ENCODE data around the gene KRTAP5-10. TPM values are rescaled to one million over a fixed set of nuclear protein-coding genes. Genes with fewer than 3 reads are reported as not detected.

The KRTAP5-10 gene
- polyA plus RNA-seq, 1 experiment = 0.06 TPM

DNA sequence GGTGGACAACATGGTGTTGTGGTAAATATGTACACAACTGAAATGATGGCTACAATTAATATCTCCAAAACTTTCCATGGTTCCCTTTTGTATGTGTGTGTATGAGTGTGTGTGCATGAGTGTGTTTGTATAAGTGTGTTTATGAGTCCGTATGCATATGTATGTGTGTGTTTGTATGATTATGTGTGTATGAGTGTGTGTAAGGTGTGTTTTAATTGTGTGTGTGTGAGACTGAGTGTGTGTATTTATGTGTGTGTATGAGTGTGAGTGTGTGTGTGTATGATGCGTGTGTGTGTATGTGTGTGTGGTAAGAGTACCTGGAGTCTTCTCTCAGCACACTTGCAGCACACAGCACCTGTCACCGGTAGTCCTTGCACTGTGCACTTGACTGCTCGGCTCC lies 9.3 kb upstream of the KRTAP5-10 start:
- DNase-seq (ENCODE audit: low read depth) = no peak
- no peaks in the 10 kb centered on the region for H3K36me3 ChIP-seq (ENCODE audit: control insufficient read depth, insufficient read depth, low read length)
- no peak for TF ChIP-seq CTCF (IDR thresholded peaks at IDR 0.05; ENCODE audit: insufficient read depth, low read depth, low read length)
- no peak overlapping the region for H3K4me3 ChIP-seq (ENCODE audit: low read depth, low read length)
- CTCF ChIA-PET = no interaction called here
- POLR2A ChIA-PET = no interaction called here
- H3K27me3 ChIP-seq (ENCODE audit: control insufficient read depth, insufficient read depth, low read length) = no peaks in the 10 kb centered on the region

- TF ChIP-seq CTCF (IDR thresholded peaks at IDR 0.05; ENCODE audit: insufficient read depth, low read depth, low read length) = no peak
- H3K36me3 ChIP-seq (ENCODE audit: control insufficient read depth, insufficient read depth, low read length) = no peaks in the 10 kb centered on the region
- H3K27me3 ChIP-seq (ENCODE audit: control insufficient read depth, insufficient read depth, low read length) = no peaks in the 10 kb centered on the region
- no peak overlapping the region for H3K4me3 ChIP-seq (ENCODE audit: low read depth, low read length)
- CTCF ChIA-PET = no interaction called here
- POLR2A ChIA-PET = no interaction called here
- no peak for DNase-seq (ENCODE audit: low read depth)
These were observed 8.1 kb upstream of the KRTAP5-10 start for GRCh38 chr11:71557257-71557656.

GRCh38 chr11:71558996-71559395 lies 6.4 kb upstream of the KRTAP5-10 start:
- CTCF ChIA-PET = no interaction called here
- POLR2A ChIA-PET = no interaction called here

GRCh38 chr11:71562120-71562519 lies 3.2 kb upstream of the KRTAP5-10 start:
- no peak for DNase-seq (ENCODE audit: low read depth)
- Histone ChIP-seq H3K27me3 (ENCODE audit: control insufficient read depth, insufficient read depth, low read length) (no peaks in the 10 kb centered on the region), H3K4me3 (ENCODE audit: low read depth, low read length) (no peak overlapping the region), H3K36me3 (ENCODE audit: control insufficient read depth, insufficient read depth, low read length) (no peaks in the 10 kb centered on the region)
- ChIA-PET POLR2A (no interaction called here), CTCF (no interaction called here)
- TF ChIP-seq CTCF (IDR thresholded peaks at IDR 0.05; ENCODE audit: insufficient read depth, low read depth, low read length) = no peak

More at GRCh38 chr11:71558996-71559395, 6.4 kb upstream of the KRTAP5-10 start:
- Histone ChIP-seq H3K27me3 (ENCODE audit: control insufficient read depth, insufficient read depth, low read length) (no peaks in the 10 kb centered on the region), H3K4me3 (ENCODE audit: low read depth, low read length) (no peak overlapping the region), H3K36me3 (ENCODE audit: control insufficient read depth, insufficient read depth, low read length) (no peaks in the 10 kb centered on the region)
- no peak for DNase-seq (ENCODE audit: low read depth)
- TF ChIP-seq CTCF (IDR thresholded peaks at IDR 0.05; ENCODE audit: insufficient read depth, low read depth, low read length) = no peak

- ChIA-PET POLR2A (no interaction called here), CTCF (interaction anchor here (0.7 to 2.9 kb wide), 5 partner anchors 9 to 23 kb away, joined by 3 to 14 read pairs (median 3); no protein-coding TSS in a partner anchor)
- no peaks in the 10 kb centered on the region for H3K36me3 ChIP-seq (ENCODE audit: control insufficient read depth, insufficient read depth, low read length)
- no peak for DNase-seq (ENCODE audit: low read depth)
- no peak overlapping the region for H3K4me3 ChIP-seq (ENCODE audit: low read depth, low read length)
- TF ChIP-seq CTCF (IDR thresholded peaks at IDR 0.05; ENCODE audit: insufficient read depth, low read depth, low read length) = peak; percentile 30
- no peaks in the 10 kb centered on the region; the same call in 1 of the 2 replicates for H3K27me3 ChIP-seq (ENCODE audit: control insufficient read depth, insufficient read depth, low read length)
These were observed 2.0 kb upstream of the KRTAP5-10 start for GRCh38 chr11:71563406-71563805.
